Cerebellar cortex (tissue), 1 donor: ENCODE measurements around the gene HHIPL1.
A peak's percentile ranks its signal among the peaks of the same experiment; 100 is the strongest.

Experiments used
- DNase-seq: peaks from one replicate; pipeline ENCODE4 v3.0.0-alpha.2; 2015; ENCODE audit warnings: low spot score

The HHIPL1 gene

DNA sequence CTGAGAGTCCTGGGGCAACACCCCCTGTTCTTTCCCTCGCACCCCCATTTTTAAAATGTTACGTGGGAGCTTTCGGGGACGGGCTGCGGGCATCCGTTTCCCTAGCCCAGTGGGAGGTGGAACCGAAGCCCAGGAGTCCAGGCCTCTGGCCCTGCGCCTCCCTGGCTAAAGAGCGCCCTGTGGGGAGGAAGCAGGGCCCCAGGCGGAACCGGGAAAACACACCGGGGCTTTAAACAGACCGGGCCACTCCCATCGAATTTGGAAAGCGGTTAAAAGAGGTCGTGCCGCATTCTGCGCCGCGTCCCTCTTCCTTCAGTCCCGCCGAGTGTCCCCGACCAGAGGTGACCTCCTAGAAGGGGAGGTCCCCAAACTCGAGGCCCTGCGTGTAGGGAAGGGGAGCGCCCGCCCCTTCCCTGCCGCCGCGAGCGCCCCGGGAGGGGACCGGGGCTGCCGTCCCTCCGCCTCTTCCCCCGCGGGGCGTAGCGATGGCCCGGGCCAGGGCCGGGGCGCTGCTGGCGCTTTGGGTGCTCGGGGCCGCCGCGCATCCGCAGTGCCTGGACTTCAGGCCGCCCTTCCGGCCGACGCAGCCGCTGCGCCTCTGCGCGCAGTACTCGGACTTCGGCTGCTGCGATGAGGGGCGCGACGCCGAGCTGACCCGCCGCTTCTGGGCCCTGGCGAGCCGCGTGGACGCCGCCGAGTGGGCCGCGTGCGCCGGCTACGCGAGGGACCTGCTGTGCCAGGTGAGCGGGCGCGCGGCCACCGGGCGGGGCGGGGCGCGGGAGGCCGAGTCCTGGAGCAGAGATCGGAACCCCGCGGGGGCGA lies at the start of gene HHIPL1:
Gene HHIPL1 (plus strand): TSS at position 407 of the 822 bp plus-strand sequence. CDS start 79 bp downstream, at position 486.
- DNase-seq, result no peak

DNA sequence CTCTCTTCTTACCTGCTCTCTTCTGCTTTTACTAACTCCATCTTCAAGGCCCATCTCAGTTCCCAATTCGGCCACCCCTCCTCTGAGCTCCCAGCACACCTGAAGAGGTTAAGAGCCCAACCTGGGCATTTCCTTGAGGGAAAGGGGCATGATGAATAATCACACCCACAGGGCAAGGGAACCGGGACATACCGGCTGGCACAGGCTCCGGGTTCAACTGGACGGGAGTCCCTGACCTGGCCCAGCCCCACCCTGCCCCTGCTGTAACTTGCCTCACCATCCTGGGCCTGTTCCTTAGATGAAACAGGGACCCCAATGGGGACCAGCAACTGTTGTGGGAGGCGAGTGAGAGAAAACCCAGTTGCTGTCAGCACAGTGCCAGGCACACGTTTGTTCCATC lies 49.4 kb upstream of the HHIPL1 start:
- no peak for DNase-seq

DNA sequence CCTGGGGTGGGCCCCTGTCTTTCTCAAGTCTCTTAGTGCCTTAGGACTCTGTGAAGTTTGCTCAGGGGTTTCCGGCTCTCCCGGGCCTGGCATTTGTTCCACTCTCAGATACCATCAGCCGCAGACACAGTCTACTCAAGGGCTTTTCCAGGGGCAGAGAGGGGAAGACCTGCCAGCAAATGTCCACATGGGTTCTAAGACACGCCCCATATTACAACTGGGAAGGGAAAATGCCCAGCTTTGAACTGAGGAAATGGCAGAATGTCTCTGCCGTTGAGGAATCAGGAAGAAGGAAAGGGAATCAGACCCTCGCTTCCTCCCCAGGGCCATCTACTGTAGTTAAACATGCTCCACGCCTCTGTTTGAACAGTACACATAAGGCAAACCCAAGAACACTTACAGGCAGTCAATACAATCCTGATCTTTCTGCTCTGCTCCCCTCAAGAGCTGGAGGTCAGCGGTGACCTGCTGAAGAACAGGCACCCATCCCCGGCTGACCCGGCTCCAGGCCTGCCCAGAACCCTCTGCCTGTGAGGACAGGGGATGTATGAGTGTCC lies 48.8 kb upstream of the HHIPL1 start:
- no peak for DNase-seq

DNA sequence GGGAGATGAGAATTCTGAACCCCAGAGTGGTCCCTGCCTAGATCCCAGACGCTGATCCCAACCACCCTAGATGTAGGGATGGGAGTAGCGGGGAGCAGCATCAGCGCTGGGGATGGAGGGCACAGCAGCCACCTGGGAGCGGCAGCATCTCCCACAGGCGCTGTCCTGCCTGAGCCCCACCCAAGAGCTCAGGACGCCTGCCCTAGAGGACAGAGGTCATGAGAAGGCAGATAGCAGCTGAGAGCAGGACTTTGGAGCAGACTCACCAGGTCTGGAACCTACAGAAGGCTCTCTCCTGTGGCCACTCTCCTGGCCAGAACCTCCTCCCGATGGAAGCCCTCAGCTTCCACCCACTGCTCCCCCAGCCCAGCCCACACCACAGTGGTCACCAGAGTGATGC lies 48.2 kb upstream of the HHIPL1 start:
- DNase-seq, result no peak

DNA sequence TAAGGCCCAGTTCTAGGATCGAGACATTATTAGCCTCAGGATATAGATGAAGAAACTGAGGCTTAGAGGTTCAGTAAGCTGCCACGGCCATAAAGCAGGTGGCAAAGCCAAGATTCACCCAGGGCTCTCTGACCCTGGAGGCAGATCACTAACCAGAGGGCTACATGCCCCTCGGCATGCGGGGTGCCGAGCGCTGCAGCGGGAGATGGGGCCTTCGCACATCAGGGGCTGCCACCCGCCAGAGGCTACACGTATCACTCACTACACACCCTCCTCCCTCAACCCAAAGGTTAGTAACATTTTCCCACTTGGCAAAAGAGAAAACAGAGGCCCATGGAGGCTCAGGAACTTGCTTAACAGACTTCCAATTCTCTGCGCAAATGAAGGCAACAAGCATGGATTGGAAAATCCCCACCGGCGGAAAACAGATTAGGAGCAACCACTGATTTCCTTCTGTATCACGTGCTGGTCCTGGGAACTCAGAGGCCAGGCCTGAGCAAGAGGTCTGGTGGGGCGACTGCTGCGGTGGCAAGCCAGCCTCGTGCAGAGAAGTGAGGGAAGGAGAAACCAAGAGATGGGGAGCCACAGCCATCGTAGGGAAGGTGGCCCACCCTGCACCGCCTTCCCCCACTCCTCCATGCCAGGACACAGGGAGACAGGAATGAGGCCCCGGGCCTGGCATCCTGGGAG lies 46.9 kb upstream of the HHIPL1 start:
- no peak for DNase-seq

GRCh38 chr14:99598774-99599173 lies 46.2 kb upstream of the HHIPL1 start:
- DNase-seq, result no peak

DNA sequence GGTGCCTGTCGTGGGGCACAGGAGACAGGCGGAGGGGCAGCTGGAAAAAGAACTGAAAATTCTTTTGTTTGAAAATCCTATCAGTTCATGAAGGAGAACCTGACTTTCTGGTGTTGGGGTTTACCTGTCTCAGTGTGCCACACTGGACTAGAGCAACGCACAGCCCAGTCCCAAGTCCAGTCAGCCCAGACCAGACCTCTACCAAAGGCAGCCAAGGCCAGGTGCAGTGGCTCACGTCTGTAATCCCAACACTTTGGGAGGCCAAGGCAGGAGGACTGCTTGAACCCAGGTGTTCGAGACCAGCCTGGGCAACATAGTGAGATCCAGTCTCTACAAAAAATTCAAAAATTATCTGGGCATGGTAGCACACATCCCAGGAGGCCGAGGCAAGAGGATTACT lies 45.5 kb upstream of the HHIPL1 start:
- DNase-seq, result no peak

DNA sequence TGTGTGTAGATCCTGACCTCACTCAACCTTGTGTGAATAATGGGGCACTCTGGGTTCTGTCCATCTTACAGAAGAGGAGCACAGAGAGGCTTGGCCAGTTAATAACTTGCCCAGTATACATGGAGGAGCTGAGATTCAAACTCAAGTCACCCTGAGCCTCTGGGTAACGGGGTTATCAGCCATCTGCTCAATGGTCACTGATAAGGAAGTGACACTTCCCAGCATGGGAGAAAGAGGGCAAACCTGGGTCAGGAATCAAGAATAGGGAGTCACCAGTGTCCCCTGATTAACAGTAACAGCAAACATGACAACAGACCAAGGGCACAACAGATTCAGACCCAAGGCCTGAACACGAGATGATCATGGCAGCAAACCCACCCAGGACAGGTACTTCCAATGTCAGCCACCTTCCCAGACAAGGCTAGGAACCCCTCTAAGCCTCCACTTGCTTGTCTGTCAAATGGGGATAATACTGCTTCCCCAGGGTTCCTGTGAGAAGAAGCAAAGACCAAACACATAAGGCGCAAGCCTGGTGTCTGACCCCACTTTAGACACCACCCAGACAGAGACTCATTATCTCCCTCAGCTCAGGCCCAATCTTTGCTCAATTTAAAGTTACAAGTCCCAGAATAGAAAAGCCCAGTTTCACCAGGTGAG lies 44.6 kb upstream of the HHIPL1 start:
- DNase-seq, result no peak

DNA sequence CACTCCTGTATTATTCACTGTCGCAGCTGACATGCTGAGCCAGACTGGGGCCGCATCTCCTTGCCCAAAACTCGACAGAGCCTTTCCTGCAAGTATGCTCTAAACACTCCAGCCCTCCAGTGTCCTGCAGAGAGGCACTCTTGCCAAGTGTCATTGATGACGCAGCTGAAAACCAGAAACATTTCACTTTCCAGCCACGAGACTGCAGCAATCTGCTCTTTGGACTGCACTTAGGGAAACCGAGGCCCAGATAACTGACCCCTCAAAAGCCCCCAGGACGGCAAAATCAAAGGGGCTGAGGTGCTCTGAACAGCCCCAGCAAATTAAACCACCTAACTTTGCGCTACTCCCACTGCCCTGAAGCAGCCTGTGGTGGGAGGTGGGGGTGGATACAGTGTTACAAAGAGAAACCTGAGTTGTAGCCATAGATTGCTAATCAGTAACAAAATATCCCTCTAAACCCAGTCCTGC lies 43.5 kb upstream of the HHIPL1 start:
- peak; percentile 77 for DNase-seq

DNA sequence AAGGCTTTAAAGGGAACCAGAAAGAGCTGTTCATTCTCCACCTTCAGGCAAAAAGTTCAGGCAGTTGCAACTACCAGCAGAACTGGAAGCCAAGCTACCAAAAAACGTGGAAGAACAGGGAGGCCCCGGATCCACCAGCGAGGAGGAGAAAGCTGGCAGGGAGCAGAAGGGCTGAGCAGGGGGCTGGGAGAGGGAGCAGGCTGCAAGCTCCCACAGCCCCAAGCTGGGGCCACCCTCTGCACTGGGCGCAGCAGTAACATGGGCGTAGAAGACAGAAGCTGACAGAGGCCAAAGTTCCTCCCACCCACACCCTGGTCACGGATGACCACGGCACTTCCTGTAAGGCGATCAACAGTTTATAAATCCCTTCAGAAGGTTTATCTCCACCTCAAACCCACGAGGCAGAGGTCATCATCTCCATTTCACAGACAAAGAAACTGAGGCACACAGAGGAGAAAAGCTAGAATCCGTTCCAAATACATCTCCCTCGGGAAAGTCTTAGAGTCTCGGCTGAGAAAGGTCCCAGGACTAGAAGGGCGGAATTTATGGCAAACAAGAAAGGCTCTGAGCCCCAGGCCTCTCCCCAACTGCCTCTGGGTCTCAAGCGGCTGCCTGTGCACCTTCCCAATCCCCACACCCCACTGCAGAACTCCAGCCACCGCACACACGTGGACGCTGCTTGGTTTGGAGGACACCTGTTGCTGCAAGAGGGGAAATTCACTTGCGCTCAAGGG lies 42.7 kb upstream of the HHIPL1 start:
- DNase-seq, result no peak

DNA sequence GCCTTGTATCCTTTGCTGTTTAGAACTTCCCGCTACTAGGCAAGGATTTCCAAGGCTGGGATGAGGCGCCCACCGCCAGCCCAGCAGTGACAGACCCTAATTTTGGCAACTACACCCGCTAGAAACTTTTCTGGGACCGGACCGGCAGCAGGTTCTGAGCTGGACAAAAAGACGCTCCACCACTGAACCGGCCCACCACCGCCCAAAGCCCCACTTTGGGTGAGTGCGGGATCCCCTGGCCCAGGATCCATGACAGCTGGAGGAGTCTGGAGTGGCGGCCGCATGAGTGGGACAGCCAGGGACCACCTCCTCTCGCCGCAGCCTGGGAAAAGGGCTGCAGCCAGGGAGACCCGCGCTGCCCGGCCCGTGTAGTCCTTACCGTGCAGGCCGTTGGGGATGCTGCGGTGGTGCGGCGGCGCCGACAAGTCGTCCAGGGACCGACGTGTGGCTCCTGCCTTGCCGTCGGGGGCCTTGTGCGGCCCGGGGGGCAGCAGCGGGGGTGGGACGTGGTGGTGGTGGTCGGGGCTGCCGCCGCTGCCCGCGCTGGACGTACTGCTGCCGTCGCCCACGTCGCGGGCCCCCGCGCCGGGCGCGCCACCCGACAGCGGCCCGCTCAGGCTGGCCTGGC lies 42.0 kb upstream of the HHIPL1 start:
- DNase-seq, result no peak

- no peak for DNase-seq
Observed at GRCh38 chr14:99603471-99604277, 41.3 kb upstream of the HHIPL1 start, which contains the start of gene CCDC85C. Gene CCDC85C (minus strand): TSS chr14:99604207. CDS start chr14:99603959, 248 bp downstream.

- DNase-seq, result peak; percentile 93
Observed at GRCh38 chr14:99604278-99604765, 40.6 kb upstream of the HHIPL1 start.

- DNase-seq, result no peak
Observed at GRCh38 chr14:99604766-99605298, 40.1 kb upstream of the HHIPL1 start.

- DNase-seq, result peak; percentile 65
Observed at GRCh38 chr14:99605299-99605961, 39.5 kb upstream of the HHIPL1 start.

DNA sequence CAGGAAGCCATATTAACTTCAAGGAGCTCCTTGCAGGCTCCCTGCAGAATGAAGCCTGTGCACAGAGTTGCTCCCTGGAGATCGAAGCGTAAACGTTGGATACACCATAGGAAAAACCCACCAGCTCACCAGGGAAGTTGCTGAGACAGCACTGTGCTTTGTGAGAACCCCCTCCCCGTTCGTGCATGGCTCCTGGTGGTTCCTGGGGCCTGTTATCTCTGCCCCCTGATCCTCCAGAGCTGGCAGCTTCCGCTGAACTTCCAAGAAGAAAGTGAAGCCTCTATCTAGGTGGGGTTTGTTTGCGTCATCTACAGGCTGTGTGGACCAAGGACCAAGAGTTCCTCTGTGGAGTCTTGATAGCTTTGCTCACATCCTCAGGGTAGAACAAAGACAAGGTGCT lies 38.6 kb upstream of the HHIPL1 start:
- DNase-seq, result no peak

DNA sequence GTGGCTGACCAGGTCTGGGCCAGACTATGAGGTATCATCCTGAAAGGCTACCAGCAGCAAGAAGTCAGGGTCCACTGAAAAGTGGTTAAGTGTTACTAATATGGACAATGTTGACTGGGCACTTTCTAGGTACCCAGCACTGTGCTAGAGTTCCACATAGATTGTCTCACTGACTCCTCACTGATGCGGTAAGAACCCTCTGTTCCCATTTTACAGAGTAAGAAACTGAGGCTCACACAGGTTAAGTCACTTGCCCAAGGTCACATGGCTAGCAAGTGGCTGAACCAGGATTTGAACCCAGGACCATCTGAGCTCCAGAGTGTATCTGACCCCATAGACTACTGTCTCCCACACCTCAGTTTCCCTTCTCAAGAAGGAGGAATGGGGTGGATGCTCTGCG lies 36.3 kb upstream of the HHIPL1 start:
- DNase-seq, result no peak

DNA sequence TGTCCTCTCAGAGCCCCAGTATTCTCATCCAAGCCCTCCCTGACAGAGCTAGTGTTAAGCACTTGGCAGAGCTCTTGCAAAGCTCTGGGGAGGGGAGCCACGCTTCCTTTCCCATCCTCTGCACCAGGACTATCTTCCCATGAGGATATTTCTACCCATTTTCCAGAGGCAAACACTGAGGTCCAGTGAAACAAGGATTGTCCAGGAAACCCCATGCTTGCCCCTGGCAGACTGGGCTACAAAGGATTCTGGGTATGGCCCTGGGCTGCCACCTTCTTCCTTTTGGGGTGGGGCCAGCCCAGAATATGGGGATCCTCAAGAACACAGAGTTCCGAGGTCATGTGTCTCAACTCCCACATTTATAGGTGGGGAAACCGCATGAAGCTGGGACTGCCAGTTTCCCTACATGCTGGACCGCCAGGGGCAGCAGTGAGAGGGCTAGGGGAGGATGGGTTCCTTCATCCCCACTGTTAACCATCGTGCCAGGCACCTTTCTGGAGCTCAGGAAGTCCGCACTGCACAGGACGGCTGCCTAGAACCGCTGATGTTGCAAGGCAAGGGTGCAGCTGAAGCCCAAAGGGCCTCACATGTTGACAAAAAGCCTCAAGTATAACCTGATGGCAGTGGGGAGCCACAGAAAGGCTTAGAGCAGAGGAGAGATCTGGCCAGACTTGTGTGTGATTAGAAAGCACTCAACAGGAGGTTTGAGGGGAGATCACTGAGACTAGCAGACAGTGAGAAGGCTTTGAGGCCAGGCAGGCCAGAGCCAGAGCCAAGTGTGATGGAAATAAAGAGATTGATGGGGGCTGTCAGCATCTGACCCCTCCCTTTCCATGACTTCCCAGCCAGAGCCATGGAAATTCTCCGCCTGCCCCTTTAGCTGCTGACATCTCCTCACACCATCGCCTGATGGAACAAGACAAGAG lies 35.4 kb upstream of the HHIPL1 start:
- no peak for DNase-seq
